K562 treated with DMSO at 1 percent for 24 hours (cell line): ENCODE results near the gene OR4M2. TPM values are rescaled to one million over a fixed set of nuclear protein-coding genes. Genes with fewer than 3 reads are reported as not detected.

ENCODE experiments used
- total RNA-seq: library from RNA; unstranded; fragments of 300-600 nt; gene quantifications from 2 replicates; pipeline ENCODE4 v1.2.3, GENCODE V29; 2022; ENCODE audit warnings: low read depth; ENCODE audit not compliant: insufficient read depth

The OR4M2 gene, protein sequence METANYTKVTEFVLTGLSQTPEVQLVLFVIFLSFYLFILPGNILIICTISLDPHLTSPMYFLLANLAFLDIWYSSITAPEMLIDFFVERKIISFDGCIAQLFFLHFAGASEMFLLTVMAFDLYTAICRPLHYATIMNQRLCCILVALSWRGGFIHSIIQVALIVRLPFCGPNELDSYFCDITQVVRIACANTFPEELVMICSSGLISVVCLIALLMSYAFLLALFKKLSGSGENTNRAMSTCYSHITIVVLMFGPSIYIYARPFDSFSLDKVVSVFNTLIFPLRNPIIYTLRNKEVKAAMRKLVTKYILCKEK
- total RNA-seq, result not detected in 2 replicates

DNA sequence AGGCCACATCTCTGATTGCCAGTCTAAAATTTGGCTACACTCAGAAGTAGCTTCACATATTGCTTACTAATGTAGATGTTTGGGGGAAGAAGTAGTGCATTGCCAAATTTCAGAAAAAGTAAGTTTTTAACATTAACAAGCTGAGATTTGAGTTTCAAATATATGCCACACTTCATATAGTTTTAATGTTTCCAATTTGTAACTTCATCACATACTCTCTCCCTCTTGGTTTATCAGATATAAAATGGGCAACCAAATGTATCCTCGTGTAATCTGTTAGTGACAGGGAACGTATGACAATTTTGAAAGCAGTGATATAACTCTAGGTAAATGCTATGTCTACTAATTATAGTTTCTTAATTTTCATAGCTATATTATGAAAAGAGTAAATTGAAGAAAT is at the start of gene OR4M2:
Gene OR4M2 (plus strand): TSS at position 301 of the 400 bp plus-strand sequence. CDS start 98 bp downstream, at position 399.

Other genes starting within 250 kb of the OR4M2 start
- gene POTEB, start 202.8 kb upstream of the OR4M2 start, total RNA-seq, result not detected in 2 replicates